HG02970 (cell line): ENCODE results near the gene JAKMIP1.

Experiments used
- ATAC-seq: cut with Tn5 transposase; IDR thresholded peaks from one replicate; pipeline ENCODE4 v1.9.1; 2021; ENCODE audit warnings: mild to moderate bottlenecking, moderate library complexity, moderate number of reproducible peaks; ENCODE audit not compliant: unreplicated experiment, low FRiP score

JAKMIP1 gene

GRCh38 chr4:6123116-6123515 is 77.2 kb downstream of the JAKMIP1 start:
- no peak for ATAC-seq

- ATAC-seq: no peak
Measured at GRCh38 chr4:6122496-6122895, 77.9 kb downstream of the JAKMIP1 start.

GRCh38 chr4:6121941-6122340 is 78.4 kb downstream of the JAKMIP1 start:
- no peak for ATAC-seq

GRCh38 chr4:6121276-6121850 is 79.0 kb downstream of the JAKMIP1 start:
- ATAC-seq: no peak

GRCh38 chr4:6120361-6120760 is 80.0 kb downstream of the JAKMIP1 start:
- ATAC-seq: no peak

GRCh38 chr4:6119507-6120020 is 80.8 kb downstream of the JAKMIP1 start:
- no peak for ATAC-seq

- ATAC-seq: no peak
Measured at GRCh38 chr4:6118201-6118600, 82.1 kb downstream of the JAKMIP1 start.

- ATAC-seq: no peak
Measured at GRCh38 chr4:6116696-6117285, 83.6 kb downstream of the JAKMIP1 start.

GRCh38 chr4:6115746-6116586 is 84.4 kb downstream of the JAKMIP1 start:
- no peak for ATAC-seq

- no peak for ATAC-seq
Measured at GRCh38 chr4:6115342-6115741, 85.0 kb downstream of the JAKMIP1 start.

GRCh38 chr4:6114601-6115000 is 85.7 kb downstream of the JAKMIP1 start:
- no peak for ATAC-seq

- ATAC-seq: no peak
Measured at GRCh38 chr4:6114181-6114580, 86.2 kb downstream of the JAKMIP1 start.

- ATAC-seq: no peak
Measured at GRCh38 chr4:6113641-6114040, 86.7 kb downstream of the JAKMIP1 start.

GRCh38 chr4:6112606-6113290 is 87.6 kb downstream of the JAKMIP1 start:
- ATAC-seq: no peak

- no peak for ATAC-seq
Measured at GRCh38 chr4:6111354-6111960, 88.9 kb downstream of the JAKMIP1 start.

- no peak for ATAC-seq
Measured at GRCh38 chr4:6110681-6111353, 89.5 kb downstream of the JAKMIP1 start.

GRCh38 chr4:6109842-6110560 is 90.3 kb downstream of the JAKMIP1 start:
- no peak for ATAC-seq

GRCh38 chr4:6107886-6108285 is 92.5 kb downstream of the JAKMIP1 start:
- ATAC-seq: no peak

GRCh38 chr4:6107114-6107791 is 93.1 kb downstream of the JAKMIP1 start:
- ATAC-seq: no peak
